ENCODE data around the gene CTDNEP1. TPM values are rescaled to one million over a fixed set of nuclear protein-coding genes. Genes with fewer than 3 reads are reported as not detected.

Gene CTDNEP1
- polyA plus RNA-seq, 4 donors: 70.0 to 132 (median 89.3) TPM

- H3K27ac ChIP-seq (ENCODE audit: low read depth in 1 of 3, low read length in 2 of 3): no peak overlapping the region
- FAIRE-seq (no peak), DNase-seq (no peak)
- peaks cover 0 to 22% (median 5%) of the 10 kb centered on the region in 3 donors for H3K4me1 ChIP-seq (ENCODE audit: control insufficient read depth in 3 of 3, insufficient read depth in 2 of 3, low read depth in 1 of 3, low read length in 2 of 3)
- no peak overlapping the region for H3K4me3 ChIP-seq (ENCODE audit: low read depth in 1 of 3, low read length in 3 of 3)
- H3K27me3 ChIP-seq (ENCODE audit: control insufficient read depth in 3 of 3, insufficient read depth in 3 of 3, low read length in 3 of 3): no peaks in the 10 kb centered on the region
- WGBS, 3 donors: 58 to 71% (median 70%) methylated on average over 15 of the region's 15 CpGs
- H3K36me3 ChIP-seq (ENCODE audit: control insufficient read depth in 3 of 3, insufficient read depth in 2 of 3, low read depth in 1 of 3, low read length in 3 of 3): peaks cover 20 to 91% (median 25%) of the 10 kb centered on the region in 3 donors
- H3K9me3 ChIP-seq (ENCODE audit: control insufficient read depth in 2 of 2, insufficient read depth in 1 of 2, low read depth in 1 of 2, low read length in 1 of 2): no peaks in the 10 kb centered on the region
Measured at GRCh38 chr17:7224661-7225111, 26.8 kb downstream of the CTDNEP1 start.

- DNase-seq (no peak), FAIRE-seq (no peak)
- H3K4me1 ChIP-seq (ENCODE audit: control insufficient read depth in 3 of 3, insufficient read depth in 2 of 3, low read depth in 1 of 3, low read length in 2 of 3): peaks cover 0 to 27% (median 5%) of the 10 kb centered on the region in 3 donors
- no peaks in the 10 kb centered on the region for H3K9me3 ChIP-seq (ENCODE audit: control insufficient read depth in 2 of 2, insufficient read depth in 1 of 2, low read depth in 1 of 2, low read length in 1 of 2)
- peaks cover 16 to 85% (median 24%) of the 10 kb centered on the region in 3 donors for H3K36me3 ChIP-seq (ENCODE audit: control insufficient read depth in 3 of 3, insufficient read depth in 2 of 3, low read depth in 1 of 3, low read length in 3 of 3)
- H3K4me3 ChIP-seq (ENCODE audit: low read depth in 1 of 3, low read length in 3 of 3): no peak overlapping the region
- H3K27ac ChIP-seq (ENCODE audit: low read depth in 1 of 3, low read length in 2 of 3): no peak overlapping the region
- no peaks in the 10 kb centered on the region for H3K27me3 ChIP-seq (ENCODE audit: control insufficient read depth in 3 of 3, insufficient read depth in 3 of 3, low read length in 3 of 3)
- WGBS, 3 donors: 78 to 86% (median 80%) methylated on average over 7 to 10 of the region's 10 CpGs
Measured at GRCh38 chr17:7224110-7224509, 27.4 kb downstream of the CTDNEP1 start.

- H3K27ac ChIP-seq (ENCODE audit: low read depth in 1 of 3, low read length in 2 of 3): no peak overlapping the region
Measured at GRCh38 chr17:7223375-7223774, 28.2 kb downstream of the CTDNEP1 start.

GRCh38 chr17:7222972-7223292 is 28.6 kb downstream of the CTDNEP1 start:
- H3K9me3 ChIP-seq (ENCODE audit: control insufficient read depth in 2 of 2, insufficient read depth in 1 of 2, low read depth in 1 of 2, low read length in 1 of 2): no peaks in the 10 kb centered on the region
- WGBS, 3 donors: 78 to 86% (median 79%) methylated on average over 7 of the region's 7 CpGs
- H3K36me3 ChIP-seq (ENCODE audit: control insufficient read depth in 3 of 3, insufficient read depth in 2 of 3, low read depth in 1 of 3, low read length in 3 of 3): peaks cover 16 to 74% (median 20%) of the 10 kb centered on the region in 3 donors
- FAIRE-seq: no peak
- no peaks in the 10 kb centered on the region for H3K27me3 ChIP-seq (ENCODE audit: control insufficient read depth in 3 of 3, insufficient read depth in 3 of 3, low read length in 3 of 3)
- no peak overlapping the region for H3K4me3 ChIP-seq (ENCODE audit: low read depth in 1 of 3, low read length in 3 of 3)
- H3K4me1 ChIP-seq (ENCODE audit: control insufficient read depth in 3 of 3, insufficient read depth in 2 of 3, low read depth in 1 of 3, low read length in 2 of 3): peaks cover 0 to 36% (median 5%) of the 10 kb centered on the region in 3 donors
- no peak for DNase-seq
- H3K27ac ChIP-seq (ENCODE audit: low read depth in 1 of 3, low read length in 2 of 3): no peak overlapping the region

More at GRCh38 chr17:7223375-7223774, 28.2 kb downstream of the CTDNEP1 start:
- Histone ChIP-seq H3K9me3 (ENCODE audit: control insufficient read depth in 2 of 2, insufficient read depth in 1 of 2, low read depth in 1 of 2, low read length in 1 of 2) (no peaks in the 10 kb centered on the region), H3K36me3 (ENCODE audit: control insufficient read depth in 3 of 3, insufficient read depth in 2 of 3, low read depth in 1 of 3, low read length in 3 of 3) (peaks cover 16 to 78% (median 20%) of the 10 kb centered on the region in 3 donors), H3K4me1 (ENCODE audit: control insufficient read depth in 3 of 3, insufficient read depth in 2 of 3, low read depth in 1 of 3, low read length in 2 of 3) (peaks cover 0 to 34% (median 5%) of the 10 kb centered on the region in 3 donors), H3K27me3 (ENCODE audit: control insufficient read depth in 3 of 3, insufficient read depth in 3 of 3, low read length in 3 of 3) (no peaks in the 10 kb centered on the region), H3K4me3 (ENCODE audit: low read depth in 1 of 3, low read length in 3 of 3) (no peak overlapping the region)
- no peak for DNase-seq
- no peak for FAIRE-seq
- WGBS, 3 donors: 85 to 88% (median 87%) methylated on average over 4 of the region's 4 CpGs

- H3K4me1 ChIP-seq (ENCODE audit: control insufficient read depth in 3 of 3, insufficient read depth in 2 of 3, low read depth in 1 of 3, low read length in 2 of 3): peaks cover 0 to 36% (median 8%) of the 10 kb centered on the region in 3 donors
- DNase-seq: no peak
- no peak for FAIRE-seq
- H3K36me3 ChIP-seq (ENCODE audit: control insufficient read depth in 3 of 3, insufficient read depth in 2 of 3, low read depth in 1 of 3, low read length in 3 of 3): peaks cover 16 to 68% (median 20%) of the 10 kb centered on the region in 3 donors
- no peak overlapping the region for H3K4me3 ChIP-seq (ENCODE audit: low read depth in 1 of 3, low read length in 3 of 3)
- 64 to 80% (median 78%) methylated on average over 15 of the region's 15 CpGs for WGBS, 3 donors
- H3K9me3 ChIP-seq (ENCODE audit: control insufficient read depth in 2 of 2, insufficient read depth in 1 of 2, low read depth in 1 of 2, low read length in 1 of 2): no peaks in the 10 kb centered on the region
- peaks cover 0 to 3% (median 0%) of the 10 kb centered on the region in 3 donors for H3K27me3 ChIP-seq (ENCODE audit: control insufficient read depth in 3 of 3, insufficient read depth in 3 of 3, low read length in 3 of 3)
- no peak overlapping the region for H3K27ac ChIP-seq (ENCODE audit: low read depth in 1 of 3, low read length in 2 of 3)
Measured at GRCh38 chr17:7222093-7222971, 29.2 kb downstream of the CTDNEP1 start.

GRCh38 chr17:7221278-7222092 is 30.0 kb downstream of the CTDNEP1 start:
- peaks cover 16 to 59% (median 20%) of the 10 kb centered on the region in 3 donors for H3K36me3 ChIP-seq (ENCODE audit: control insufficient read depth in 3 of 3, insufficient read depth in 2 of 3, low read depth in 1 of 3, low read length in 3 of 3)
- H3K27me3 ChIP-seq (ENCODE audit: control insufficient read depth in 3 of 3, insufficient read depth in 3 of 3, low read length in 3 of 3): peaks cover 0 to 9% (median 0%) of the 10 kb centered on the region in 3 donors
- 62 to 75% (median 69%) methylated on average over 10 of the region's 10 CpGs for WGBS, 3 donors
- H3K4me3 ChIP-seq (ENCODE audit: low read depth in 1 of 3, low read length in 3 of 3): peak overlapping the region in 1 of 3 donors; percentile 8
- peak overlapping the region; percentile 93 to 100 (median 99) for H3K27ac ChIP-seq (ENCODE audit: low read depth in 1 of 3, low read length in 2 of 3)
- H3K9me3 ChIP-seq (ENCODE audit: control insufficient read depth in 2 of 2, insufficient read depth in 1 of 2, low read depth in 1 of 2, low read length in 1 of 2): no peaks in the 10 kb centered on the region
- FAIRE-seq: no peak
- H3K4me1 ChIP-seq (ENCODE audit: control insufficient read depth in 3 of 3, insufficient read depth in 2 of 3, low read depth in 1 of 3, low read length in 2 of 3): peaks cover 0 to 36% (median 8%) of the 10 kb centered on the region in 3 donors
- no peak for DNase-seq

GRCh38 chr17:7220593-7221277 is 30.8 kb downstream of the CTDNEP1 start:
- H3K9me3 ChIP-seq (ENCODE audit: control insufficient read depth in 2 of 2, insufficient read depth in 1 of 2, low read depth in 1 of 2, low read length in 1 of 2): no peaks in the 10 kb centered on the region
- H3K27me3 ChIP-seq (ENCODE audit: control insufficient read depth in 3 of 3, insufficient read depth in 3 of 3, low read length in 3 of 3): peaks cover 0 to 16% (median 0%) of the 10 kb centered on the region in 3 donors
- peaks cover 15 to 52% (median 20%) of the 10 kb centered on the region in 3 donors for H3K36me3 ChIP-seq (ENCODE audit: control insufficient read depth in 3 of 3, insufficient read depth in 2 of 3, low read depth in 1 of 3, low read length in 3 of 3)
- FAIRE-seq (no peak), DNase-seq (peak; percentile 78 to 81)
- peaks cover 0 to 42% (median 8%) of the 10 kb centered on the region in 3 donors for H3K4me1 ChIP-seq (ENCODE audit: control insufficient read depth in 3 of 3, insufficient read depth in 2 of 3, low read depth in 1 of 3, low read length in 2 of 3)
- H3K27ac ChIP-seq (ENCODE audit: low read depth in 1 of 3, low read length in 2 of 3): peak overlapping the region; percentile 93 to 100 (median 99)
- H3K4me3 ChIP-seq (ENCODE audit: low read depth in 1 of 3, low read length in 3 of 3): peak overlapping the region in 2 of 3 donors; percentile 78 to 91
- WGBS, 3 donors: 4 to 30% (median 22%) methylated on average over 11 of the region's 11 CpGs

Data from small intestine (tissue), 7 donors.